ENCODE measurements around the gene STPG1. TPM values are rescaled to one million over a fixed set of nuclear protein-coding genes. Genes with fewer than 3 reads are reported as not detected.

The STPG1 gene
- total and polyA plus RNA-seq, 4 donors, result 8.1 to 13.1 (median 10.9) TPM

DNA sequence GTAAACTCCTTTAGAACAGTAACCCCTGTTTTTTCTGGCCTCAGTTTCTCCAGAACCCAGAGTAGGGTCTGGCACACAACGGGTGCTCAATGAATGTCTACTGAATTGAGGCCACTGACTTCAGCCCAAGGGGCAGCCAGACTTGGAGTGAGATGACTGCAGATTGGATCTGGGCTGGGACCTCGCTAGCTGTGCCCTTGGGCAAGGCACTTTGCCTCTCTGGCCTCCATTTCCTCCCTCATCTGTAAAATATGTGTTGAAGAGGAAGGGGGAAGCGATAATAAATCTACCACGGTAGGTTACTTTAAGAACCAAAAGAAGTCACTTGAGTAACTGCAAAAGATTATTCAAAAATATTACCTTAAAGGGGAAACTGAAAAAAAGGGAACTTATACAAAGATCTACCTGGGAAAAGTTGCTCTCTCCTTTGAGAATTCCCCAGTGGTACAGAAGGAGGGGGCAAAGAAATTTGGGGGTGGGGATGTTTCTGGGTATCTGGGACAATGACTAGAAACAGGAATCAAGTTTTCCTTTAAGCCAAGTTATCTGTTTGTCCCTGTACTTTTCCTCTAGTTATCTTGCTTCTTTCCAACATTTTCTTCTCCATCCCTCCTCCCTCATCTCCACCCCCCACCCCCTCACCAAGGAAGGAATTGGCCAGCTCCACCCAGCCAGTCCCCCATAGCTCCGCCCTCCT lies 94.8 kb downstream of the STPG1 start:
- no peak for DNase-seq (ENCODE audit: low read depth in 4 of 6, low spot score in 6 of 6)
- H3K4me1 ChIP-seq (ENCODE audit: control insufficient read depth, insufficient read depth, low read length), result peaks cover 49% of the 10 kb centered on the region
- peak overlapping the region; percentile 78 for H3K27ac ChIP-seq (ENCODE audit: low read depth, low read length)
- H3K9me3 ChIP-seq (ENCODE audit: control insufficient read depth, insufficient read depth, low read length), result no peaks in the 10 kb centered on the region
- 40% methylated on average over 2 of the region's 5 CpGs for WGBS (ENCODE audit: insufficient coverage)
- no peaks in the 10 kb centered on the region for H3K36me3 ChIP-seq (ENCODE audit: control insufficient read depth, insufficient read depth, low read length)
- H3K4me3 ChIP-seq (ENCODE audit: low read depth, low read length), result no peak overlapping the region
- peaks cover 41% of the 10 kb centered on the region for H3K27me3 ChIP-seq (ENCODE audit: control insufficient read depth, insufficient read depth, low read length)

DNA sequence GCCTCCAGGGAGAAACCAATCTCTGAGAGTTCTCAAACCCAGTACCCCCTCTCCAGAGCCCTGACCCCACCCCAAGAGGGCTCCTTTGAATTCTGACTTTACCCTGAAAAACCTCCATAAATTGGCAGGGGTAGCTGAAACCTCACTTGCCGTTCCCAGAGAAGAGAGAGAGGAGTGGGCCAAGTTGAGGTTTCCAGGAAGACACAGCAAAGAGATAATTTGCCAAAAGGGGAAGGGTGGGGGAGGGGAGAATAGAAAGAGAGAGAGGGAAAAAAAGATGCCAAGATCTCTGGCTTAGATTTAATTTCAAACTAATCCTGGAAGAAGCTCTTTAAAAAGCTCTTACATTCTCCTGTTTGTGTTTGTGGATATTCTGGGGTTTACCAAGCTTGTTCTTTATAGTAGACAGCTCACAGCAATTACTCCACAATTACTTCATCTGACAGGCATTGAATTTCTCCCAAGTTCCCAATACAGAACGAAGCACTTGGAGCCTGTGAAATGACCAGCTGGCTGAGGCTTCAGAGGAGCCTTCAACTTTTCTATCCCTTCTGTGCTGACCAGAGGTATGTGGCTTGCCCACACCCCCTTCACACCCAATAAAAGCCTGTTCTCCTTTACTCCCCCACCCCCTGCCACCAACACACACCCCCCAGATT lies 95.5 kb downstream of the STPG1 start:
- Histone ChIP-seq H3K27ac (ENCODE audit: low read depth, low read length) (peak overlapping the region; percentile 78), H3K9me3 (ENCODE audit: control insufficient read depth, insufficient read depth, low read length) (no peaks in the 10 kb centered on the region), H3K36me3 (ENCODE audit: control insufficient read depth, insufficient read depth, low read length) (no peaks in the 10 kb centered on the region), H3K27me3 (ENCODE audit: control insufficient read depth, insufficient read depth, low read length) (peaks cover 41% of the 10 kb centered on the region), H3K4me3 (ENCODE audit: low read depth, low read length) (no peak overlapping the region), H3K4me1 (ENCODE audit: control insufficient read depth, insufficient read depth, low read length) (peaks cover 49% of the 10 kb centered on the region)
- DNase-seq (ENCODE audit: low read depth in 4 of 6, low spot score in 6 of 6), result peak in 4 of 6 donors; percentile 52 to 82 (median 62)
- WGBS (ENCODE audit: insufficient coverage), result 6% methylated on average over 2 of the region's 2 CpGs

DNA sequence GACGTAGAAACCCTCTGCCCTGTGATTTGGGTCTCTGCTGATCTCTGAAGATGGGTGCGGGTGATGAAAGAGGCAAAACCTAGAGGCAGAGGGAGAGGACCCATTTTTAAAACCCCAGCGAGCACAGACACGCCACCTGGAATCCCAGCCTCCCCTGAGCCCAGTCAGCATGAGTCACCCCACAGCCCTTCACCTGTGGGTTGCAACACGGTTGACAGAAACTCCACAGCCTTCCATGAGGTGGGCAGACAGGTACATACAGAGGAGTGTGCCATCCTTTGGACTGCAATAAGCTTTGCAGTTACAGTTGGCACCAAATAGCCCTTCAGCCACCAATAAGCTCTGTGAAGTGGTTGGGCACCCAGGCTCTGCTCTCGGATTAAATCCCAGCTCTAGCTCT lies 96.5 kb downstream of the STPG1 start:
- H3K4me1 ChIP-seq (ENCODE audit: control insufficient read depth, insufficient read depth, low read length), result peaks cover 40% of the 10 kb centered on the region
- DNase-seq (ENCODE audit: low read depth in 4 of 6, low spot score in 6 of 6), result no peak
- peak overlapping the region; percentile 78 for H3K27ac ChIP-seq (ENCODE audit: low read depth, low read length)
- no peaks in the 10 kb centered on the region for H3K9me3 ChIP-seq (ENCODE audit: control insufficient read depth, insufficient read depth, low read length)
- H3K4me3 ChIP-seq (ENCODE audit: low read depth, low read length), result no peak overlapping the region
- WGBS (ENCODE audit: insufficient coverage), result 83% methylated on average over 5 of the region's 6 CpGs
- H3K27me3 ChIP-seq (ENCODE audit: control insufficient read depth, insufficient read depth, low read length), result peaks cover 36% of the 10 kb centered on the region
- H3K36me3 ChIP-seq (ENCODE audit: control insufficient read depth, insufficient read depth, low read length), result no peaks in the 10 kb centered on the region

DNA sequence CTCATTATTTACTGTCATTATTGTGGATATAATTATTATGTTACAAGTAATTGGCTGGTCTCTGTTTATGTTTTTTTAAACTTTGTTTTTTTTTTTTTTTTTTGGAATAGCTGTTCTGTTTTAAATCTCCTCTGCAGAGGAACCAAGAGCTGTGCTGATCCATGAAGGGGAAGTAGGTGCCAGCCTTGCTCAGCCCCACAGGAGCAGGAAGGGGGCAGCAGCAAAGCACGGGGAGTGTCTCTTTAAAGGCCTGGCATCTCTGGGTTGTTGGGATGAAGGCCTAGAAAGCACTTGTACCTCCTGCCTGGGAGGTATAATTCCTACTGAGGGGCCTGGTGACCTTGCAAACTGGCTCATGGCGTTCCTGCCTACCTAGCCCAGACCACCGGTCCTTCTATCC lies 96.9 kb downstream of the STPG1 start:
- 50% methylated on average over 1 of the region's 3 CpGs for WGBS (ENCODE audit: insufficient coverage)
- H3K9me3 ChIP-seq (ENCODE audit: control insufficient read depth, insufficient read depth, low read length), result no peaks in the 10 kb centered on the region
- no peak overlapping the region for H3K4me3 ChIP-seq (ENCODE audit: low read depth, low read length)
- peaks cover 38% of the 10 kb centered on the region for H3K4me1 ChIP-seq (ENCODE audit: control insufficient read depth, insufficient read depth, low read length)
- H3K27me3 ChIP-seq (ENCODE audit: control insufficient read depth, insufficient read depth, low read length), result peaks cover 32% of the 10 kb centered on the region
- H3K27ac ChIP-seq (ENCODE audit: low read depth, low read length), result no peak overlapping the region
- no peaks in the 10 kb centered on the region for H3K36me3 ChIP-seq (ENCODE audit: control insufficient read depth, insufficient read depth, low read length)
- DNase-seq (ENCODE audit: low read depth in 4 of 6, low spot score in 6 of 6), result peak in 1 of 6 donors; percentile 35

DNA sequence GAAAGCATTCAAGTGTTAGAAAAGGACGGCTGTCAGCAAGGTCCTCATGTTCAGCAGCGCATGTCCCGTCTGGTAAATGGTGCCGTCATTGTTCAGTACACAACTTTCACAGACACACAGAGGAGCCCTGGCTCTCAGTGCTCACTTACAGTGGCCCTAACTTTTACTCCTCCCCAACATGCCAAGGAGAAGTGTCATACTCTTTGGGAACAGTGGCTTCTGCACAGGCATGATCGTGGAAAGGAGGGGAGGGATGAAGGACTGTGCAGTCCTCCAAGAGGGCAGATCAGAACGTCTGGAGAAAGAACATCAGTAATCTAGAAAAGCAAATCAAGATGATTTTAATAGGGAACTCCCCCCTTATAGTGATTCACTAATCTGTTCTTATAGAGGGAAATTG lies 98.2 kb downstream of the STPG1 start:
- Histone ChIP-seq H3K27ac (ENCODE audit: low read depth, low read length) (no peak overlapping the region), H3K4me1 (ENCODE audit: control insufficient read depth, insufficient read depth, low read length) (peaks cover 37% of the 10 kb centered on the region), H3K4me3 (ENCODE audit: low read depth, low read length) (no peak overlapping the region), H3K36me3 (ENCODE audit: control insufficient read depth, insufficient read depth, low read length) (no peaks in the 10 kb centered on the region), H3K9me3 (ENCODE audit: control insufficient read depth, insufficient read depth, low read length) (no peaks in the 10 kb centered on the region), H3K27me3 (ENCODE audit: control insufficient read depth, insufficient read depth, low read length) (peaks cover 20% of the 10 kb centered on the region)
- no peak for DNase-seq (ENCODE audit: low read depth in 4 of 6, low spot score in 6 of 6)
- 48% methylated on average over 4 of the region's 6 CpGs for WGBS (ENCODE audit: insufficient coverage)

DNA sequence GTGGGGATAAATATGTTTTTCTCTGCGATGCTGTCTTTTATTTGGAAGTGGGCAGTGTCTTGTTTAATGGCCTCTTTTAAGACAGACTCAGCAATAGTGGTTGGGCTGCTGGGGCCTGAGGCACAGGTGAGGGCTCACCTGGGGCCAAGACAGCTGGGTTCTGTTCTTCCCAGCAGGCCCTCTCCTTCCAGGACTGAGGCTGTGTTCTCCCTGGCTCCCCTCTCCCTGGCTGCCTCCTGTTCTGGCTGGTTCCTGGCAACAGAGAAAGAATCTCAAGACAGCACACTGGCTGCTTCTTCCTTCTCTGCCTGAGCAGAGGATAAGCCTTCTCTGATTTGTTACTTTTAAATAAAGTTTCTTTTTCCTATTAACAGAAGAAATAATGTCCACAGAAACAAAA lies 101.8 kb downstream of the STPG1 start:
- Histone ChIP-seq H3K4me3 (ENCODE audit: low read depth, low read length) (no peak overlapping the region), H3K4me1 (ENCODE audit: control insufficient read depth, insufficient read depth, low read length) (peaks cover 12% of the 10 kb centered on the region), H3K27ac (ENCODE audit: low read depth, low read length) (peak overlapping the region; percentile 45), H3K9me3 (ENCODE audit: control insufficient read depth, insufficient read depth, low read length) (no peaks in the 10 kb centered on the region), H3K36me3 (ENCODE audit: control insufficient read depth, insufficient read depth, low read length) (no peaks in the 10 kb centered on the region), H3K27me3 (ENCODE audit: control insufficient read depth, insufficient read depth, low read length) (no peaks in the 10 kb centered on the region)
- 100% methylated on average over 1 of the region's 1 CpG for WGBS (ENCODE audit: insufficient coverage)
- peak in 1 of 6 donors; percentile 60 for DNase-seq (ENCODE audit: low read depth in 4 of 6, low spot score in 6 of 6)

DNA sequence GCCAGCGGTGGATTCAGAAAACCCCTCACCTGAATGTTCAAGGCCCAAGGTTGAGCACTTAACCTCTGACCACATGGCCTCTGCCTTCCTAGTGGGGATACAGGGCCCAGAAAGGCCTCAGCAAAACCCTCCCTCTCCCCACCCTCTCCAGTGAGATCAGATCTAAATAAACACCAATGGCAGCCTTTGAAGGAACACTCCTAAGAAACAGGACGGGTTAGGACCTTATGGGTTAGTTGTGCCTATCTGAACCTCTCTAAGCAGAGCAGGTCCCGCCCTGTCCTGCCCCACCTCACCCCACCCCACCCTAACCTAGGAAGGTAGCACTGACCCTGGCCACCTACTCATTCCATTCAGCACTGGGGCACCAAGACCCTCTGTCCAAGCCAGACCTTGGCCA lies 102.3 kb downstream of the STPG1 start:
- no peaks in the 10 kb centered on the region for H3K9me3 ChIP-seq (ENCODE audit: control insufficient read depth, insufficient read depth, low read length)
- 90% methylated on average over 2 of the region's 3 CpGs for WGBS (ENCODE audit: insufficient coverage)
- no peak for DNase-seq (ENCODE audit: low read depth in 4 of 6, low spot score in 6 of 6)

DNA sequence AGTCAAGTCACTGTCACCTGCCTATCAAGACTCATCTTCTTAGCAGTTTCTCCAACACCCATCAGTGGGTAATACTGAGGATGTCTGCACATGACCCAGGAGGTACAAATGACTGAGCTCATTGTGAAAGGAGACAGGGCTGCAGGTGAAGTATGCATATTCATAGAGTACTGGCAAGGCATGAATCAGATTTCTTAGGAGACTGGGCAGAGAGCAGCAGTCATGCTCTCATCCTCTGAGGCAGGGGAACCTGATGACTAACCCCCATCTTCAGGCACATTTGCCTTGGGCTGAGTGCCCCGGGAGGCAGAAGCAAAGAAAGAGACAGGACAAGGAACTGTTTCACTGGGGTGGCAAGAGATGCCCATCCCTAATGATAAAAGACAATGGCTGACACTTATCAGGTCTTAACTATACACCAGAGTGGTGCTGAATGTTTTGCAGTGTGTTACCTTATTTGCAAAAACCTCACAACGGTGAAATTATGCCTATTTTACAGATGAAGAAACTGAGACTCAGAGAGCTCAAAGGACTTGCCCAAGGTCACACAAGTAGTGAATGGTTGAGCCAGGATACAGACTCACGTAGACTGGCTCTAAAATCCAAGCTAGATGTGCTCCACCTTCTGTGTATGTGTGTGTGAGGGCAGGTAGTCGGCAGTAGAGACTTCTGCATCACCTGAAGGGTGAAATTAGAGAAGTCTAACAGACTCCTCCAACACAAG lies 103.7 kb downstream of the STPG1 start:
- WGBS (ENCODE audit: insufficient coverage), result 80% methylated on average over 3 of the region's 4 CpGs
- no peaks in the 10 kb centered on the region for H3K9me3 ChIP-seq (ENCODE audit: control insufficient read depth, insufficient read depth, low read length)
- peaks cover 9% of the 10 kb centered on the region for H3K4me1 ChIP-seq (ENCODE audit: control insufficient read depth, insufficient read depth, low read length)
- no peak for DNase-seq (ENCODE audit: low read depth in 4 of 6, low spot score in 6 of 6)
- H3K27me3 ChIP-seq (ENCODE audit: control insufficient read depth, insufficient read depth, low read length), result no peaks in the 10 kb centered on the region
- H3K27ac ChIP-seq (ENCODE audit: low read depth, low read length), result no peak overlapping the region
- no peaks in the 10 kb centered on the region for H3K36me3 ChIP-seq (ENCODE audit: control insufficient read depth, insufficient read depth, low read length)
- H3K4me3 ChIP-seq (ENCODE audit: low read depth, low read length), result no peak overlapping the region

More for the DNA sequence above, 102.3 kb downstream of the STPG1 start:
- Histone ChIP-seq H3K36me3 (ENCODE audit: control insufficient read depth, insufficient read depth, low read length) (no peaks in the 10 kb centered on the region), H3K4me3 (ENCODE audit: low read depth, low read length) (no peak overlapping the region), H3K27me3 (ENCODE audit: control insufficient read depth, insufficient read depth, low read length) (no peaks in the 10 kb centered on the region), H3K27ac (ENCODE audit: low read depth, low read length) (peak overlapping the region; percentile 45), H3K4me1 (ENCODE audit: control insufficient read depth, insufficient read depth, low read length) (peaks cover 10% of the 10 kb centered on the region)

DNA sequence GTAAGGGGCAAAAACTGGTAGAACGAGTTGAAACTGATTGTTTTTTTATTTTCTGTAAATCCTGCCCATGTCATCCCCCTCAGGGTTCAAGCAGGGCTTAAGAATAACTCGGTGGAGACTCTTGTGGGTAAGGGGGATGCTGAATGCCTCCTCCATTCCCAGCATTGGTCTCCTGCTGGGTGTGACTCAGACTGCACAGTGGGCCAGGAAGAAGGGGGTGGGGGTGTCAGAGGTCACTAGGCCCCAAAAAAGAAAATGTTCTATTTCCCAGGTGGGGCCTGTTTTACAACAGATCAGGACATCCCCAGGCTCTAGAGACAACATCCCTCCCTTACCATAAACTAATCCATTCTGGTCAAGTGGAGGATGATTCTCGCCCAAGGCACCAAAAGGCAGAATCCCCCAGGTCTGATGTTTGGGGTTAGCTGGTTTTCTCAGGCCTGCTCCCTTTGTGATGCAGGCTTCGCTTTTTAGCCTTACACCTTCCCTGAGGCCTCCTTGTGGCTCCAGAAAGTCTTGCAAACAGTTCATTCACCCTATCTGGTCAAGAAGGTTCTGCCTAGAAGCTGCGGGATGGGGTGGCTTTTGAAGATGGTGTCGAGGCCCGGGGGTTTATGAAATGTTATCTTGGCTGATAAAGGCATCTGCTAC lies 105.1 kb downstream of the STPG1 start:
- no peaks in the 10 kb centered on the region for H3K27me3 ChIP-seq (ENCODE audit: control insufficient read depth, insufficient read depth, low read length)
- WGBS (ENCODE audit: insufficient coverage), result 0% methylated on average over 1 of the region's 7 CpGs
- H3K9me3 ChIP-seq (ENCODE audit: control insufficient read depth, insufficient read depth, low read length), result no peaks in the 10 kb centered on the region
- H3K4me3 ChIP-seq (ENCODE audit: low read depth, low read length), result no peak overlapping the region
- H3K4me1 ChIP-seq (ENCODE audit: control insufficient read depth, insufficient read depth, low read length), result peaks cover 7% of the 10 kb centered on the region
- DNase-seq (ENCODE audit: low read depth in 4 of 6, low spot score in 6 of 6), result no peak
- H3K36me3 ChIP-seq (ENCODE audit: control insufficient read depth, insufficient read depth, low read length), result no peaks in the 10 kb centered on the region
- H3K27ac ChIP-seq (ENCODE audit: low read depth, low read length), result no peak overlapping the region
